Measurements from ENCODE around the gene CPNE5. TPM values are rescaled to one million over a fixed set of nuclear protein-coding genes. Genes with fewer than 3 reads are reported as not detected.

CPNE5 gene
- total RNA-seq, 4 donors from 2014 or later = 9.5 to 33.8 (median 12.2) TPM

- intact Hi-C loops (cut with DNase I; ENCODE audit: low total_unique reads) = no loop called here
- no peak for DNase-seq
- H3K4me1 ChIP-seq = no peaks in the 10 kb centered on the region
- H3K27ac ChIP-seq = no peak overlapping the region
- TF ChIP-seq CTCF (IDR thresholded peaks at IDR 0.05) (no peak), POLR2A (IDR thresholded peaks at IDR 0.05) (no peak)
- no peaks in the 10 kb centered on the region for H3K27me3 ChIP-seq
- no peaks in the 10 kb centered on the region for H3K36me3 ChIP-seq
- no peaks in the 10 kb centered on the region for H3K9me3 ChIP-seq
- H3K4me3 ChIP-seq = no peak overlapping the region
Observed at GRCh38 chr6:36731622-36732310, 107.5 kb downstream of the CPNE5 start.

GRCh38 chr6:36730424-36731380, 108.5 kb downstream of the CPNE5 start:
- Histone ChIP-seq H3K27ac (no peak overlapping the region), H3K9me3 (no peaks in the 10 kb centered on the region), H3K4me3 (no peak overlapping the region), H3K27me3 (no peaks in the 10 kb centered on the region), H3K4me1 (no peaks in the 10 kb centered on the region), H3K36me3 (no peaks in the 10 kb centered on the region)
- no peak for DNase-seq
- intact Hi-C loops (cut with DNase I; ENCODE audit: low total_unique reads) = no loop called here
- TF ChIP-seq POLR2A (IDR thresholded peaks at IDR 0.05) (no peak), CTCF (IDR thresholded peaks at IDR 0.05) (no peak)

DNA sequence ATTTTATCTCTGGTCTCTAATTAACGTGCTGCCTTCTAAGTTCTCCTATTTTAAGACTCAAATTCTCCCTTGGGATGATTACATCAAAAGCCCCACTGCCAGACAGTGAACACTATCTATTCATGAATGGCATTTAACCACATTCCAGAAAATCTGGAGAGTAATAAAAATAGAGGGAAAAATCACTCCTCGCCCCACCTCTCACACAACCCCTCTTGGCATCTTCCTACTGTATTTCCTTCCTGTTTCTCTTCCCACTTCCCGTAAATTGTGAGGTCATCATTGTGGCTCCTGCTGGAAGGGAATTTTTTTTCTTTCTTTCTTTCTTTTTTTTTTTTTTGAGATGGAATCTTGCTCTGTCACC, 110.1 kb downstream of the CPNE5 start:
- H3K4me3 ChIP-seq = no peak overlapping the region
- TF ChIP-seq CTCF (IDR thresholded peaks at IDR 0.05) = no peak
- TF ChIP-seq POLR2A (IDR thresholded peaks at IDR 0.05) = no peak
- no peak overlapping the region for H3K27ac ChIP-seq
- no peaks in the 10 kb centered on the region for H3K27me3 ChIP-seq
- no peak for DNase-seq
- no peaks in the 10 kb centered on the region for H3K36me3 ChIP-seq
- H3K9me3 ChIP-seq = no peaks in the 10 kb centered on the region
- no peaks in the 10 kb centered on the region for H3K4me1 ChIP-seq
- intact Hi-C loops (cut with DNase I; ENCODE audit: low total_unique reads) = no loop called here

GRCh38 chr6:36728289-36729160, 110.7 kb downstream of the CPNE5 start:
- no peak for DNase-seq
- Histone ChIP-seq H3K4me1 (no peaks in the 10 kb centered on the region), H3K27ac (no peak overlapping the region), H3K27me3 (no peaks in the 10 kb centered on the region), H3K9me3 (no peaks in the 10 kb centered on the region), H3K36me3 (no peaks in the 10 kb centered on the region), H3K4me3 (no peak overlapping the region)
- intact Hi-C loops (cut with DNase I; ENCODE audit: low total_unique reads) = no loop called here
- TF ChIP-seq POLR2A (IDR thresholded peaks at IDR 0.05) (no peak), CTCF (IDR thresholded peaks at IDR 0.05) (no peak)

Measured in uterus (tissue), 4 donors.